ENCODE measurements around the gene ADIG. TPM values are rescaled to one million over a fixed set of nuclear protein-coding genes. Genes with fewer than 3 reads are reported as not detected.

Gene ADIG
- total and polyA plus RNA-seq, 8 donors = not detected

DNA sequence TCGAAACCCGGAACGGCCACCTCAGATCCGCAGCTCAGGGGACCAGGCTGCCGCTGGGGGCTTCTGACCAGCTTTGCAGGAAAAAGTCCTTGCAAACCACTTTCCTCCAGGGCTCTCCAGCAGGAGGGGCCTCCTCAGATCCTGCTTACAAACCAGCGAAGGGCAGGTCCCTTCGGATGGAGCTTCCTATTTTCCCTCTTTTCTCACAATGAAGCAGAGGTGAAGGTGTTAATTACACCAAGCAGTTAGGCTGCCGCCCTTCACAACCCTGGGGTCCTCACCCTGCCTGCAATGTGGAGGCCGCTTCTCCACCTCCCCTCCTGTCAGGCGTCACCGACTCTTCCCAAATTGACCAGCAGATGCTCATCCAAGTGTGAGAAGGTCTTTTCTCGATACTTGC is 26.4 kb downstream of the ADIG start:
- WGBS, 2 donors = 42 to 51% methylated on average over 12 of the region's 12 CpGs
- TF ChIP-seq, protein P1, sequence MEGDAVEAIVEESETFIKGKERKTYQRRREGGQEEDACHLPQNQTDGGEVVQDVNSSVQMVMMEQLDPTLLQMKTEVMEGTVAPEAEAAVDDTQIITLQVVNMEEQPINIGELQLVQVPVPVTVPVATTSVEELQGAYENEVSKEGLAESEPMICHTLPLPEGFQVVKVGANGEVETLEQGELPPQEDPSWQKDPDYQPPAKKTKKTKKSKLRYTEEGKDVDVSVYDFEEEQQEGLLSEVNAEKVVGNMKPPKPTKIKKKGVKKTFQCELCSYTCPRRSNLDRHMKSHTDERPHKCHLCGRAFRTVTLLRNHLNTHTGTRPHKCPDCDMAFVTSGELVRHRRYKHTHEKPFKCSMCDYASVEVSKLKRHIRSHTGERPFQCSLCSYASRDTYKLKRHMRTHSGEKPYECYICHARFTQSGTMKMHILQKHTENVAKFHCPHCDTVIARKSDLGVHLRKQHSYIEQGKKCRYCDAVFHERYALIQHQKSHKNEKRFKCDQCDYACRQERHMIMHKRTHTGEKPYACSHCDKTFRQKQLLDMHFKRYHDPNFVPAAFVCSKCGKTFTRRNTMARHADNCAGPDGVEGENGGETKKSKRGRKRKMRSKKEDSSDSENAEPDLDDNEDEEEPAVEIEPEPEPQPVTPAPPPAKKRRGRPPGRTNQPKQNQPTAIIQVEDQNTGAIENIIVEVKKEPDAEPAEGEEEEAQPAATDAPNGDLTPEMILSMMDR (IDR thresholded peaks at IDR 0.05) = no peak
- Histone ChIP-seq H3K4me3 (no peak overlapping the region), H3K27me3 (peaks cover 0 to under 1% (median 0%) of the 10 kb centered on the region in 4 donors), H3K36me3 (no peaks in the 10 kb centered on the region), H3K27ac (no peak overlapping the region), H3K4me1 (no peaks in the 10 kb centered on the region), H3K9me3 (no peaks in the 10 kb centered on the region)
- no peak for ATAC-seq
- FAIRE-seq = no peak
- intact Hi-C loops (cut with DNase I) = no loop called here
- no peak for DNase-seq

DNA sequence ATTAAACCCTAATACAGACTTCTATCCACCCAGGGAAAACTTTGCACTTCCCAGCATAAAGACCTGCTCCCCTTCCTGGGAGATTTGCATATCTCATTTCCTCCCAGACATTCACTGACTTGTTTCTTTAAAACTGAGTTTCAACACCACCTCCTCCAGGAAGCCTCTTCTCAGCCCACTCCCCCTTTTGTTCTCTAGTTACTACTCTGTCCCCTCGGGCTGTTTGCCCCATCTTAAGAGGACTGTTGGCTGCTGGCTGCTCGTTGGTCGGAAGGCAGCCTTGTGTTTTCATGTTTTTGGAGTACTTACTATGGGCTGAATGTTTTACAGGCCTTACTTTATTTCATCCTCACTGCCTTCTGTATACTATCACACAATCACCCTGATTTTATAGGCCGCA is 27.2 kb downstream of the ADIG start:
- Histone ChIP-seq H3K36me3 (no peaks in the 10 kb centered on the region), H3K27me3 (no peaks in the 10 kb centered on the region), H3K27ac (no peak overlapping the region), H3K4me1 (no peaks in the 10 kb centered on the region), H3K4me3 (no peak overlapping the region), H3K9me3 (no peaks in the 10 kb centered on the region)
- ATAC-seq (no peak), FAIRE-seq (no peak), DNase-seq (no peak)
- intact Hi-C loops (cut with DNase I) = no loop called here
- TF ChIP-seq, protein P1 (IDR thresholded peaks at IDR 0.05) = no peak
- 77 to 81% methylated on average over 4 of the region's 4 CpGs for WGBS, 2 donors

DNA sequence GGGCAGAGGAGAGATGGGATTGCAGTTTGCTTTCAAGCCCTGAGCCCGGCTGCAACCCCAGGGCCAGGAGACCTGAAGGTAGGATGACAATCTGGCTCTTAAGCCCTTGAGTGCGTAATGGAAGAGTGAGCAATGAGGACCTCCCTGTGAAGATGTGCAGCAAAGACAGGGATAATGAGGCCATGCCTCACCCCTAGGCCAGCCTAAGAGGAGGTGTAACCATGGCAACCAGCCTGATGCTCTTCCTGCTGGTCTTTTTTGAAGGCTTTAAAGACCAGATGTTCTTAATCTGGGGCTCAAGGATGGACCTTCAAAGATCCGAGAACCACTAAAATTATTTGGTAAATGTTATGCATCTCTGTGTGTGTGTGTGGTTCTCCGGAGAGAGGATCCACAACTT is 28.8 kb downstream of the ADIG start:
- ATAC-seq = no peak
- 71 to 83% methylated on average over 4 of the region's 4 CpGs for WGBS, 2 donors
- no peak for DNase-seq

DNA sequence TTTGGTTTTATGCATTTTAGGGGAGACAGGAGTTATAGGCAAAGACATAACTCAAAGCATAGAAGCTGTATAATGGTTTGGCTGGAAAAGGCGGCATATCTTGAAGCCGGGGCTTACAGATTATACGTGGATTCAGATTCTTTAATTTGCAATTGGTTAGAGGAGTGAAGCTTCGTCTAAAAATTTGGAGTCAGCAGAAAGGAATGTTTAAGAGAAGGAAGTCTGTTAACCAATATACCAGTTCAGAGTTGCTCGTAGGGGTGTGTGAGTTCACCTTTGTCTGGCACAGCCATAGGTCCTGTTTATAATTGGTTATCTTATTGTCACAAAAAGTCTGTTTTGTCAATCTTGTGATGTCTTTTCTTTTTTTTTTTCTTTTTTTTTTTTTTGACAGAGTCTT is 29.5 kb downstream of the ADIG start:
- H3K9me3 ChIP-seq = no peaks in the 10 kb centered on the region
- H3K27ac ChIP-seq = no peak overlapping the region
- no peak for FAIRE-seq
- TF ChIP-seq, protein P1 (IDR thresholded peaks at IDR 0.05) = no peak
- no peaks in the 10 kb centered on the region for H3K36me3 ChIP-seq
- no peak for ATAC-seq
- WGBS, 2 donors = 57 to 60% methylated on average over 5 of the region's 5 CpGs
- H3K27me3 ChIP-seq = no peaks in the 10 kb centered on the region
- H3K4me3 ChIP-seq = no peak overlapping the region
- no peak for DNase-seq
- intact Hi-C loops (cut with DNase I) = no loop called here
- no peaks in the 10 kb centered on the region for H3K4me1 ChIP-seq

More for the DNA sequence above, 28.8 kb downstream of the ADIG start:
- no peaks in the 10 kb centered on the region for H3K36me3 ChIP-seq
- TF ChIP-seq, protein P1 (IDR thresholded peaks at IDR 0.05) = no peak
- intact Hi-C loops (cut with DNase I) = no loop called here
- H3K4me3 ChIP-seq = no peak overlapping the region
- no peaks in the 10 kb centered on the region for H3K9me3 ChIP-seq
- no peak overlapping the region for H3K27ac ChIP-seq
- no peak for FAIRE-seq
- no peaks in the 10 kb centered on the region for H3K27me3 ChIP-seq
- no peaks in the 10 kb centered on the region for H3K4me1 ChIP-seq

DNA sequence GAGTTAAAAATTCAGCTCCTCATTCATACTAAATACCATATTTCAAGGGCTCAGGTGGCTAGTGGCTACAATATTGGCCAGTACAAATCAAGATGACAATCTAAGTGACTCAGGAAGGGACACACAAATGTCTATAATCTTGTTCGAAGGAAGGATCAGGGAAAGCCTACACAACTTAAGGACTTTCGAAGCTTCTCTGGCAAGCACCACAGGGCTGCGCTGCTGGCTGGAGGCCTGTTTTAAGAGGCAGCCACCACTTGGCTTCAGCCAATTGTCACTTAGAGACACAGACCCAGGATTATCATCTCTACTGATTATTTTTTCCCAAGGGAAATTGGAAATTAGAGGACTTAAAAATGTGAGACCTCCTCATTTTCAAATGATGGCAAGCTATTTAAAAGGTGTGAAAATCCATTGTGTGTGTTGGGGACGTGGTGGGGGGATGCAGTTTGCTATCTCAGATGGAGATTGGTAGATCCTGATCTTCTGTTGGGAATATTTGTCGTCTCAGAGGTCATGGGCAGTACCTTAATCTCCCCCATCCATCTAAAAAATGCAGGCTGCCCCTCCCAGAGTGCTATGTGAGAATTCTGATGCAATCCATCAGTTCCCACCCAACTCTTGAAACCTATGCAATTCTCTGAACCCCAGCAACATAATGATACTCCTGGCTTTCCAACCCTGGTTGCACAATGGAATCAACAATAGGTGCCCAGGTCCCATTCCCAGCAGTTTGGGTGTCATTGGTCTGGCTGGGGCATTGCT is 31.9 kb downstream of the ADIG start:
- TF ChIP-seq, protein P1 (IDR thresholded peaks at IDR 0.05) = no peak
- 48 to 68% methylated on average over 5 of the region's 5 CpGs for WGBS, 2 donors
- ATAC-seq (no peak), FAIRE-seq (no peak), DNase-seq (no peak)
- Histone ChIP-seq H3K9me3 (no peaks in the 10 kb centered on the region), H3K27ac (no peak overlapping the region), H3K4me3 (no peak overlapping the region), H3K4me1 (no peaks in the 10 kb centered on the region), H3K27me3 (no peaks in the 10 kb centered on the region), H3K36me3 (no peaks in the 10 kb centered on the region)
- intact Hi-C loops (cut with DNase I) = no loop called here
